Activated naive CD8-positive, alpha-beta T cell treated with anti-CD3 and anti-CD28 coated beads, Interleukin-2, amount 50 U/mL, for 24 hours (primary cell): Measurements from ENCODE around the gene ATP6AP1.

ENCODE experiments used
- ATAC-seq: fragments of 150-1000 bp; cut with Tn5 transposase; one replicate; pipeline ENCODE4 v1.10.0; 2021
- DNase-seq: peaks from one replicate; pipeline ENCODE4 v3.0.0; 2021
- H3K27ac Mint-ChIP-seq: one replicate; pipeline ENCODE4 v1.8.0; 2021; ENCODE audit warnings: mild to moderate bottlenecking, mixed read lengths
- H3K27me3 Mint-ChIP-seq: one replicate; pipeline ENCODE4 v1.8.0; 2021; ENCODE audit warnings: mixed read lengths
- H3K36me3 Mint-ChIP-seq: one replicate; pipeline ENCODE4 v1.8.0; 2021; ENCODE audit warnings: low read depth, mixed read lengths
- H3K4me1 Mint-ChIP-seq: one replicate; pipeline ENCODE4 v1.8.0; 2021; ENCODE audit warnings: mixed read lengths
- H3K4me3 Mint-ChIP-seq: one replicate; pipeline ENCODE4 v1.8.0; 2021; ENCODE audit warnings: mild to moderate bottlenecking, moderate library complexity, mixed read lengths
- H3K9me3 Mint-ChIP-seq: one replicate; pipeline ENCODE4 v1.8.0; 2021; ENCODE audit warnings: mixed read lengths

ATP6AP1 gene

GRCh38 chrX:154462396-154462795 lies 33.9 kb downstream of the ATP6AP1 start:
- no peaks in the 10 kb centered on the region for H3K9me3 Mint-ChIP-seq
- peaks cover 4% of the 10 kb centered on the region for H3K36me3 Mint-ChIP-seq
- no peaks in the 10 kb centered on the region for H3K27me3 Mint-ChIP-seq
- H3K27ac Mint-ChIP-seq, result no peak overlapping the region
- DNase-seq (no peak), ATAC-seq (no peak)
- H3K4me3 Mint-ChIP-seq, result no peak overlapping the region
- peaks cover 6% of the 10 kb centered on the region for H3K4me1 Mint-ChIP-seq

- ATAC-seq, result no peak
- Mint-ChIP-seq H3K27ac (no peak overlapping the region), H3K36me3 (peaks cover 4% of the 10 kb centered on the region), H3K27me3 (no peaks in the 10 kb centered on the region), H3K4me3 (no peak overlapping the region), H3K4me1 (peaks cover 5% of the 10 kb centered on the region), H3K9me3 (no peaks in the 10 kb centered on the region)
- DNase-seq, result no peak
Measured at GRCh38 chrX:154463611-154464220, 35.2 kb downstream of the ATP6AP1 start.

DNA sequence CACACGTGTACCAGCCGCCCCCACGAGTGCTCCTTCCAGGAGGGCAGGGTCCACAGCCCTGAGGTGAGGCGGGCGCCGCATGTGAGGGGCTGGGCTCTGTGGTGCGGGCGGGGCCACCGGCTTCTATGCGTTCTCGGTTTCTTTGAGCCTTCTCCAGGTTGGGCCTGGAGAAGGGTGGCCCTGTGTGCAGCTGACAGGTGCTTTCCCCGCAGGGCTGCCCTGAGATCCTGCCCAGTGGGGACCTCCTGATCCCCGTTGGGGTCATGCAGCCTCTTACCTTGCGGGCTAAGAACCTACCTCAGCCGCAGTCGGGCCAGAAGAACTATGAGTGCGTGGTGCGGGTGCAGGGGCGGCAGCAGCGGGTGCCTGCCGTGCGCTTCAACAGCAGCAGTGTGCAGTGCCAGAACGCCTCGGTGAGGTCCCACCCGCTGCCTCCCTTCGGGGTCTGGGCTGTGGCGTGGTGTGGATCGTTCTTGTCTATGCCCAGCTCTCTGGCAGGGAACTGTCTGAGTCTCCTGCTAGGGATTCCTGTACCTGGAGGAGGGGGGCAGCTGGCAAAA lies 36.4 kb downstream of the ATP6AP1 start:
- H3K27ac Mint-ChIP-seq, result no peak overlapping the region
- H3K9me3 Mint-ChIP-seq, result no peaks in the 10 kb centered on the region
- DNase-seq, result no peak
- no peak overlapping the region for H3K4me3 Mint-ChIP-seq
- peaks cover 4% of the 10 kb centered on the region for H3K36me3 Mint-ChIP-seq
- H3K27me3 Mint-ChIP-seq, result no peaks in the 10 kb centered on the region
- peaks cover 4% of the 10 kb centered on the region for H3K4me1 Mint-ChIP-seq
- no peak for ATAC-seq

DNA sequence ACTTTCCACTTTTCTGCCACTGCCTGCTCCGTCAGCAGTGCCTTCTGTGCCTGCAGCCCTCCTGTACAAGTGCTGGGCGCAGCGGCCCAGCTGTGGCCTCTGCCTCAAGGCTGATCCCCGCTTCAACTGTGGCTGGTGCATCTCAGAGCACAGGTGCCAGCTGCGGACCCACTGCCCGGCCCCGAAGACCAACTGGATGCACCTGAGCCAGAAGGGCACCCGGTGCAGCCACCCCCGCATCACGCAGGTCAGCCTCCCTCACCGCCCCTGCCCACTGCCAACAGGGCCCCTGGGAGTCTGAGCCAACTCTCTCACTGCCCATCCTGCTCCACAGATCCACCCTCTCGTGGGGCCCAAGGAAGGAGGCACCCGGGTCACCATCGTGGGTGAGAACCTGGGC lies 37.1 kb downstream of the ATP6AP1 start:
- H3K27ac Mint-ChIP-seq, result no peak overlapping the region
- no peak for ATAC-seq

DNA sequence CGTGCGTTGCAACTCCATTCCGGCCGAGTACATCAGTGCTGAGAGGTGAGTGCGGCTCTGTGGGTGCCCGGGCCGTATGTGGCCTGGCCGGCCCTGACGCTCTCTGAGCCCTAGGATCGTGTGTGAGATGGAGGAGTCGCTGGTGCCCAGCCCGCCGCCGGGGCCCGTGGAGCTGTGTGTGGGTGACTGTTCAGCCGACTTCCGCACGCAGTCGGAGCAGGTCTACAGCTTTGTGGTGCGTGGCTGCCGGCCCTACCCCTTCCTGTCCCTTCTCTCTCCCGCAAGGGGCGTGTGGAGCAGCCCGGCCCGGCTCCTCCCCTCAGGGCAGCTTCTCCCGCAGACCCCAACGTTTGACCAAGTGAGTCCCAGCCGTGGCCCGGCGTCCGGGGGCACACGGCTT lies 37.6 kb downstream of the ATP6AP1 start:
- no peaks in the 10 kb centered on the region for H3K4me1 Mint-ChIP-seq

More for the DNA sequence above, 37.1 kb downstream of the ATP6AP1 start:
- no peak overlapping the region for H3K4me3 Mint-ChIP-seq
- H3K27me3 Mint-ChIP-seq, result no peaks in the 10 kb centered on the region
- no peak for DNase-seq
- no peaks in the 10 kb centered on the region for H3K4me1 Mint-ChIP-seq
- H3K36me3 Mint-ChIP-seq, result peaks cover 4% of the 10 kb centered on the region
- no peaks in the 10 kb centered on the region for H3K9me3 Mint-ChIP-seq

GRCh38 chrX:154466907-154467306 lies 38.4 kb downstream of the ATP6AP1 start:
- Mint-ChIP-seq H3K4me3 (no peak overlapping the region), H3K27ac (no peak overlapping the region), H3K9me3 (no peaks in the 10 kb centered on the region), H3K36me3 (peaks cover 2% of the 10 kb centered on the region), H3K4me1 (no peaks in the 10 kb centered on the region), H3K27me3 (no peaks in the 10 kb centered on the region)
- ATAC-seq (no peak), DNase-seq (no peak)

More for the DNA sequence above, 37.6 kb downstream of the ATP6AP1 start:
- DNase-seq (no peak), ATAC-seq (no peak)
- Mint-ChIP-seq H3K27ac (no peak overlapping the region), H3K36me3 (peaks cover 4% of the 10 kb centered on the region), H3K9me3 (no peaks in the 10 kb centered on the region), H3K27me3 (no peaks in the 10 kb centered on the region), H3K4me3 (no peak overlapping the region)

DNA sequence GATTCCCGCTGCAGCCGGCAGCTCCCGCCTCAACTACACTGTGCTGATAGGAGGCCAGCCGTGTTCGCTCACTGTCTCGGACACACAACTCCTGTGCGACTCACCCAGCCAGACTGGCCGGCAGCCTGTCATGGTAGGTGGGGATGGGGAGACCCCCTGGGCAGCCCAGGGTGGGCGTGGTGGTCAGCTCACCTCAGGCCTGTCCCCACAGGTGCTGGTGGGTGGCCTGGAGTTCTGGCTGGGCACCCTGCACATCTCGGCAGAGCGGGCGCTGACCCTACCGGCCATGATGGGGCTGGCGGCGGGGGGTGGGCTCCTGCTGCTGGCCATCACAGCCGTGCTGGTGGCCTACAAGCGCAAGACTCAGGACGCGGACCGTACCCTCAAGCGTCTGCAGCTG lies 39.1 kb downstream of the ATP6AP1 start:
- Mint-ChIP-seq H3K9me3 (no peaks in the 10 kb centered on the region), H3K27ac (no peak overlapping the region), H3K36me3 (peaks cover 2% of the 10 kb centered on the region), H3K4me1 (no peaks in the 10 kb centered on the region), H3K27me3 (no peaks in the 10 kb centered on the region), H3K4me3 (no peak overlapping the region)
- no peak for ATAC-seq
- DNase-seq, result no peak

DNA sequence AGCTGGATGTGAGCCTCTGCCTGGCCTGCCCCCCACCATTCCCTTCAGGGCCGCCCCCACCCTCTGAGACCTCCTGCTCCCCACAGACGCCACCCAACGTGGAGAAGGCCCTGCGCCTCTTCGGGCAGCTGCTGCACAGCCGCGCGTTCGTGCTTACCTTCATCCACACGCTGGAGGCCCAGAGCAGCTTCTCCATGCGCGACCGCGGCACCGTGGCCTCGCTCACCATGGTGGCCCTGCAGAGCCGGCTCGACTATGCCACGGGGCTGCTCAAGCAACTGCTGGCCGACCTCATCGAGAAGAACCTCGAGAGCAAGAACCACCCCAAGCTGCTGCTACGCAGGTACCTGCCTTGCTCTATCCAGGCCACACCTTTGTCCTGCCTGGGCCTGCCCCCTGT lies 39.7 kb downstream of the ATP6AP1 start:
- no peak overlapping the region for H3K27ac Mint-ChIP-seq

DNA sequence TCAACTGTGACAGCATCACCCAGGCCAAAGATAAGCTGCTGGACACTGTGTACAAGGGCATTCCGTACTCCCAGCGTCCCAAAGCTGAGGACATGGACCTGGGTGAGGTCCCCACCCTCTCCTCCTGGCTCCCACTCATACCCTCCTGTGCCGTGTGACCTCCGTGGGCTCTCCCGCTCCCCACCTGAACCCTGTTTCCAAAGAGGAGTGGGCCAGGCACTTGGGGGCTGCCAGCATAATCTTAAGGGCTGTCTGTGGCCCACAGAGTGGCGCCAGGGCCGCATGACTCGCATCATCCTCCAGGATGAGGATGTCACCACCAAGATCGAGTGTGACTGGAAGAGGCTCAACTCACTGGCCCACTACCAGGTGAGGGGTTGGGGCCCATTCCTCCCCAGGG lies 40.6 kb downstream of the ATP6AP1 start:
- Mint-ChIP-seq H3K4me3 (no peak overlapping the region), H3K9me3 (no peaks in the 10 kb centered on the region), H3K27me3 (no peaks in the 10 kb centered on the region), H3K4me1 (no peaks in the 10 kb centered on the region), H3K27ac (no peak overlapping the region), H3K36me3 (peaks cover 2% of the 10 kb centered on the region)
- ATAC-seq (no peak), DNase-seq (no peak)

More for the DNA sequence above, 39.7 kb downstream of the ATP6AP1 start:
- Mint-ChIP-seq H3K36me3 (no peaks in the 10 kb centered on the region), H3K27me3 (no peaks in the 10 kb centered on the region), H3K4me1 (no peaks in the 10 kb centered on the region), H3K9me3 (no peaks in the 10 kb centered on the region), H3K4me3 (no peak overlapping the region)
- no peak for ATAC-seq
- DNase-seq, result no peak

GRCh38 chrX:154469880-154470279 lies 41.4 kb downstream of the ATP6AP1 start:
- peaks cover 2% of the 10 kb centered on the region for H3K36me3 Mint-ChIP-seq
- no peak overlapping the region for H3K4me3 Mint-ChIP-seq
- no peaks in the 10 kb centered on the region for H3K9me3 Mint-ChIP-seq
- DNase-seq (no peak), ATAC-seq (no peak)
- H3K27me3 Mint-ChIP-seq, result no peaks in the 10 kb centered on the region
- no peak overlapping the region for H3K27ac Mint-ChIP-seq
- H3K4me1 Mint-ChIP-seq, result no peaks in the 10 kb centered on the region

DNA sequence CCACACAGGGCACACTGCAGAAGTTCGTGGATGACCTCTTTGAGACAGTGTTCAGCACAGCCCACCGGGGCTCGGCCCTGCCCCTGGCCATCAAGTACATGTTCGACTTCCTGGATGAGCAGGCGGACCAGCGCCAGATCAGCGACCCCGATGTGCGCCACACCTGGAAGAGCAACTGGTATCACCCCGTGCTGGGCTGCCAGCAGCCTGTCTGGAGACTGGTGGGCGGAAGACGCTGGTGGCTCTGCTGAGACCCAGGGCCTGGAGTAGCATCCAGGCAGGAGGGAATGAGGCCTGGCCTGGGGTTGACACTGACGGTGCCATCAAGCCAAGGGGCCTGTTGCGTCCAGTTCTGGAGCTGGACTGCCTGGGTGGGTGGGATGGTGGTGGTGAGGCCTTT lies 42.0 kb downstream of the ATP6AP1 start:
- peaks cover under 1% of the 10 kb centered on the region for H3K4me1 Mint-ChIP-seq
- H3K9me3 Mint-ChIP-seq, result no peaks in the 10 kb centered on the region
- H3K27ac Mint-ChIP-seq, result no peak overlapping the region
- H3K4me3 Mint-ChIP-seq, result no peak overlapping the region
- peaks cover 2% of the 10 kb centered on the region for H3K36me3 Mint-ChIP-seq
- ATAC-seq, result no peak
- DNase-seq, result no peak
- no peaks in the 10 kb centered on the region for H3K27me3 Mint-ChIP-seq

DNA sequence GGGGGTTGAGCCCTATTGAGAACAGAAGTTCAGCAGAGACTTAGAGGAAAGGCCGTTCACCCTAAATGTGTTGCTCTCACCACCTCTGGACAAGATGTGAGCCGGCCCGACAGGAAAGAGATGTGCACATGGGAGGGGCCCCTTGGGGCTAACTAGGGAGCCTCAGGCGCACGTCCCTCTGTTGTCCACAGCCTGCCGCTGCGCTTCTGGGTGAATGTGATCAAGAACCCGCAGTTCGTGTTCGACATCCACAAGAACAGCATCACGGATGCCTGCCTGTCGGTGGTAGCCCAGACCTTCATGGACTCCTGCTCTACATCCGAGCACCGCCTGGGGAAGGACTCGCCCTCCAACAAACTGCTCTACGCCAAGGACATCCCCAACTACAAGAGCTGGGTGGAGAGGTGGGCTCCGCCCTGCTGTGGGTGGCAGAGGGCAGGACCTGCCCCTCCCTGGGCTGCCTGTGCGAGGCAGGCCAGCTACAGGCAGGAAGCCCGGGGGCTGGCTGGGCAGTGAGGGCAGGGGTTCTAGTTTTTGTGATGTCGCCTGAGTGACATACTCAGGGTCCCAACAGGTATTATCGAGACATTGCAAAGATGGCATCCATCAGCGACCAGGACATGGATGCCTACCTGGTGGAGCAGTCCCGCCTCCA lies 42.6 kb downstream of the ATP6AP1 start:
- Mint-ChIP-seq H3K27ac (no peak overlapping the region), H3K4me1 (peaks cover 3% of the 10 kb centered on the region), H3K4me3 (no peak overlapping the region), H3K36me3 (peaks cover 4% of the 10 kb centered on the region), H3K9me3 (no peaks in the 10 kb centered on the region), H3K27me3 (no peaks in the 10 kb centered on the region)
- ATAC-seq (no peak), DNase-seq (no peak)

- DNase-seq (no peak), ATAC-seq (no peak)
- H3K27me3 Mint-ChIP-seq, result no peaks in the 10 kb centered on the region
- no peak overlapping the region for H3K4me3 Mint-ChIP-seq
- H3K9me3 Mint-ChIP-seq, result no peaks in the 10 kb centered on the region
- no peak overlapping the region for H3K27ac Mint-ChIP-seq
- peaks cover 7% of the 10 kb centered on the region for H3K4me1 Mint-ChIP-seq
- peaks cover 4% of the 10 kb centered on the region for H3K36me3 Mint-ChIP-seq
Measured at GRCh38 chrX:154471839-154472684, 43.6 kb downstream of the ATP6AP1 start.

- no peaks in the 10 kb centered on the region for H3K27me3 Mint-ChIP-seq
- H3K4me3 Mint-ChIP-seq, result no peak overlapping the region
- H3K9me3 Mint-ChIP-seq, result no peaks in the 10 kb centered on the region
- no peak overlapping the region for H3K27ac Mint-ChIP-seq
- peaks cover 4% of the 10 kb centered on the region for H3K36me3 Mint-ChIP-seq
- peaks cover 10% of the 10 kb centered on the region for H3K4me1 Mint-ChIP-seq
- DNase-seq, result no peak
- no peak for ATAC-seq
Measured at GRCh38 chrX:154472685-154473632, 44.5 kb downstream of the ATP6AP1 start.
